Right lobe of liver (tissue), 6 donors: ENCODE data around the gene KRT34. TPM values are rescaled to one million over a fixed set of nuclear protein-coding genes. Genes with fewer than 3 reads are reported as not detected.

Source experiments
- ATAC-seq, 4 donors: fragments of 200-7000 bp; cut with Tn5 transposase; one replicate each; pipeline ENCODE4 v1.9.1; 2020; ENCODE audit warnings: mild to moderate bottlenecking in 4 of 4, moderate library complexity in 4 of 4
- DNase-seq, 3 donors: peaks; one replicate each; pipeline ENCODE4 v3.0.0-alpha.2; 2020
- H3K27ac ChIP-seq, 3 donors: fragments of 200-600 bp; one replicate each; pipeline ENCODE4 v1.8.0; 2022
- H3K27me3 ChIP-seq, 2 donors: fragments of 200-600 bp; one replicate each; pipeline ENCODE4 v1.8.0; 2022
- H3K36me3 ChIP-seq, 4 donors: fragments of 200-600 bp; sonication (generic) in 1 of 4; one replicate each; pipeline versions ENCODE4 v1.5.1 to v1.8.0; 2017 to 2022; ENCODE audit warnings: control low read depth in 1 of 4
- H3K4me1 ChIP-seq, 4 donors: fragments of 200-600 bp; sonication (generic) in 1 of 4; one replicate each; pipeline versions ENCODE4 v1.5.1 to v1.8.0; 2017 to 2022; ENCODE audit warnings: control low read depth in 1 of 4
- H3K4me3 ChIP-seq, 3 donors: fragments of 200-600 bp; one replicate each; pipeline ENCODE4 v1.8.0; 2022
- H3K9me3 ChIP-seq, 4 donors: fragments of 200-600 bp; sonication (generic) in 1 of 4; one replicate each; pipeline versions ENCODE4 v1.5.1 to v1.8.0; 2017 to 2022; ENCODE audit warnings: control low read depth in 1 of 4
- POLR2A ChIP-seq: fragments of 450-650 bp; IDR thresholded peaks from one replicate; pipeline ENCODE4 v1.6.1; 2017; ENCODE audit warnings: antibody characterized with exemption, mild to moderate bottlenecking
- WGBS: methylation state at CpG from one replicate; pipeline ENCODE4 v1.1.6; 2018; ENCODE audit warnings: low coverage, low lambda C conversion rate; ENCODE audit not compliant: insufficient coverage; ENCODE audit errors: missing lambda C conversion rate; 5-methylcytosine and 5-hydroxymethylcytosine counted together
- intact Hi-C, 2 donors: fragments of 100-400 bp; cut with DNase I; formaldehyde crosslinking; loops; one replicate each; pipeline versions ENCODE4 v1.11.2 to v1.14.1; 2022
- total RNA-seq, 6 experiments: library from RNA; depleted of rRNA in 2 of 6; stranded (reverse); fragments of >200 nt in 2 of 6; fragmentation: NEBNext Ultra II Directional in 3 of 6; extraction: Animal tissue kit (Norgen Biotek cat#: 25700) in 3 of 6; gene quantifications; one replicate each; pipeline versions ENCODE4 v1.1.0 to v1.2.4, GENCODE V29; 2016 to 2023
- TF ChIP-seq, protein P1 (sequence below), 4 donors: fragments of 200-600 bp in 3 of 4; fragments of 450-650 bp in 1 of 4; IDR thresholded peaks; one replicate each; pipeline versions ENCODE4 v1.5.1 to v1.8.0; 2016 to 2022; ENCODE audit warnings: antibody characterized with exemption in 4 of 4, mild to moderate bottlenecking in 2 of 4
- donor health status: DM: no; HTN: yes; CAD: no.
- donor health status: DM: no; HTN: no; CAD: no.
- donor health status: DM: no; HTN: no; CAD: no.
- donor health status: DM: no; HTN: yes; CAD: no.
- donor health status: DM: no; HTN: yes; CAD: no.

KRT34 gene
- total RNA-seq, 6 experiments from 2014 or later: not detected

DNA sequence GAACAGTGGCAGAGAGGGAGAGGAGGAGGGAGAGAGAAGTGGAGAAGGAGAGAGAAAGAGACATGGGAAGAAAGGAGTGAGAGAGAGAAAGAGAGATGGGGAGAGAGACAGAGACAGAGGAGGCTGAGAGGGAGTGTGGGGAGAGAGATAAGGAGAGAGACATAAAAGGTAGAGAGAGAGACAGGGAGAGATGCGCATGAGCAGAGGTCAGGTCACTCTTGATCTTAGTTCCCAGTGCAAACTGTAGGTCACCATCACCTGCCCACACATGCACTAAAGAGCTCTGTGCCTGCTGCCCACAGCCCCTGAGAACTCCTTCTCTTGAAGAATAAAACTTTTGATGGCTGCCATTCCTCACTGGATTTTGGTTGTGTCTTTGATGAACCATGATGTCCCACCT, 46.4 kb downstream of the KRT34 start:
- DNase-seq: no peak
- Histone ChIP-seq H3K27ac (no peak overlapping the region), H3K36me3 (no peaks in the 10 kb centered on the region), H3K4me3 (no peak overlapping the region), H3K27me3 (no peaks in the 10 kb centered on the region), H3K9me3 (no peaks in the 10 kb centered on the region), H3K4me1 (no peaks in the 10 kb centered on the region)
- no CpG with 5 or more reads among the region's 1 CpG for WGBS
- ATAC-seq: no peak
- intact Hi-C loops: no loop called here
- TF ChIP-seq, protein P1, sequence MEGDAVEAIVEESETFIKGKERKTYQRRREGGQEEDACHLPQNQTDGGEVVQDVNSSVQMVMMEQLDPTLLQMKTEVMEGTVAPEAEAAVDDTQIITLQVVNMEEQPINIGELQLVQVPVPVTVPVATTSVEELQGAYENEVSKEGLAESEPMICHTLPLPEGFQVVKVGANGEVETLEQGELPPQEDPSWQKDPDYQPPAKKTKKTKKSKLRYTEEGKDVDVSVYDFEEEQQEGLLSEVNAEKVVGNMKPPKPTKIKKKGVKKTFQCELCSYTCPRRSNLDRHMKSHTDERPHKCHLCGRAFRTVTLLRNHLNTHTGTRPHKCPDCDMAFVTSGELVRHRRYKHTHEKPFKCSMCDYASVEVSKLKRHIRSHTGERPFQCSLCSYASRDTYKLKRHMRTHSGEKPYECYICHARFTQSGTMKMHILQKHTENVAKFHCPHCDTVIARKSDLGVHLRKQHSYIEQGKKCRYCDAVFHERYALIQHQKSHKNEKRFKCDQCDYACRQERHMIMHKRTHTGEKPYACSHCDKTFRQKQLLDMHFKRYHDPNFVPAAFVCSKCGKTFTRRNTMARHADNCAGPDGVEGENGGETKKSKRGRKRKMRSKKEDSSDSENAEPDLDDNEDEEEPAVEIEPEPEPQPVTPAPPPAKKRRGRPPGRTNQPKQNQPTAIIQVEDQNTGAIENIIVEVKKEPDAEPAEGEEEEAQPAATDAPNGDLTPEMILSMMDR (IDR thresholded peaks at IDR 0.05): no peak
- TF ChIP-seq POLR2A: no peak

DNA sequence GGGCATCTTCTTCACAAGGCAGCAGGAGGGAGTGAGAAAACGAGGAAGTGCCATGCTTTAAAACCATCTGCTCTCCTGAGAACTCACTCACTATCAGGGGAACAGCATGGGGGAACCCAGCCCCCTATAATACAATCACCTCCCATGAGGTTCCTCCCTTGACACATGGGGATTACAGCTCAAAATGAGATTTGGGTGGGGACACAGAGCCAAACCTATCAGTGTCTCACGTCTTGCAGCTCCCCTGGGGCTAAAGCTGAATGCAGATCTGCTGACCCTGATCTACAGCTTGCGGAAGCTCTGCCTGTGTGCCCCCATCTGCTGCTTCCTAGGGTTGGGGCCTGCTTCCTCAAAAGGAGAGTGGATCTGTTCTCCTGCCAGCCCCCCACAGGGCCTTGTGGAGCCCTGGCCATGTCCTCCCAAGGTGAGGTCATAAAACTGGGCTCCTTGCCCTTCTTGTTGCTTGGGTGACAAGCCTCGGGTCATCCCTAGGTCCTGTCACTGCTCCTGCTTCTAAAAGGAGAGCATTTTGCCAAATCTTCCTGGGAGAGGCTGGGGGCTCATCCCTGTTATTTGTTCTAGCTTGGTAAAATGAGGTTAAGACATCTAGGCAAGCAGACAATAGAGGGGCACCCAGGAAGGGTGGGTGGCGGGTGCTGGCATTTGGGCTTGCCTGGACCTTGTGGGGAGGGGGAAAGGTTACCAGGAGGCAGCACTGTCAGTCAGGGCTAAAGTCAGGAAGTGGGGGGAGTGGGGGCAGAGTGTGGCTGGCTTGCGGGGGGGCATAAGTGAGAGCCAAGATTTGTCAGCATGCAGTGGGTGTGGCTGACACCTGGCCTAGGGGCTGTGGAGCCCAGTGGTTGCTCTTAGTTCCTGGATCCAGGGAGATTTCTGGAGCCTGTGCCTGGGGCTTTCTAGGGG, 47.5 kb downstream of the KRT34 start:
- no peaks in the 10 kb centered on the region for H3K27me3 ChIP-seq
- WGBS: 66% methylated on average over 3 of the region's 6 CpGs
- ATAC-seq (no peak), DNase-seq (no peak)
- TF ChIP-seq POLR2A: no peak
- H3K4me3 ChIP-seq: no peak overlapping the region
- H3K9me3 ChIP-seq: no peaks in the 10 kb centered on the region
- intact Hi-C loops: no loop called here
- no peak overlapping the region for H3K27ac ChIP-seq
- H3K36me3 ChIP-seq: no peaks in the 10 kb centered on the region
- no peaks in the 10 kb centered on the region for H3K4me1 ChIP-seq

DNA sequence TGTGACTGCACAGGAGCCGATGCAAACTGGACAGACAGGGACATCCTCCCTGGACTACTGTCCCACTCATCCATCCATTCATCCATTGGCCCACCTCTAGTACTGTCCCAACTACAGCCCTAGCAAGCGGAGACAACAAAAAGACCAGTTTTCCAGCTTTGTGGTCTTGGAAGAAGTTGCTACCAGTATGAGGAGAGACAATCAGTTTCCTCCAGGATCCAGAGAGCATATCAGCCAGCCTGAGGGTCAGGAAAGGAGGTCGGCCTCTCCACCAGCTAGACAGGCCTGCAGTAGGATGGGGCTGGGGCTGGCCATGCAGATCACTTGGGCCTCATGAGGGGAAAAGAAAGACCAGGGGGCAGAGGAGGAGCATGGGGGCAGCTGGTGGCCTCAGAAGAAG, 48.3 kb downstream of the KRT34 start:
- no peak overlapping the region for H3K27ac ChIP-seq
- 83% methylated on average over 2 of the region's 3 CpGs for WGBS
- intact Hi-C loops: no loop called here
- H3K4me1 ChIP-seq: no peaks in the 10 kb centered on the region
- H3K4me3 ChIP-seq: no peak overlapping the region
- TF ChIP-seq, protein P1 (IDR thresholded peaks at IDR 0.05): no peak
- no peak for TF ChIP-seq POLR2A
- H3K27me3 ChIP-seq: no peaks in the 10 kb centered on the region
- DNase-seq: no peak
- H3K9me3 ChIP-seq: no peaks in the 10 kb centered on the region
- H3K36me3 ChIP-seq: no peaks in the 10 kb centered on the region
- ATAC-seq: no peak

DNA sequence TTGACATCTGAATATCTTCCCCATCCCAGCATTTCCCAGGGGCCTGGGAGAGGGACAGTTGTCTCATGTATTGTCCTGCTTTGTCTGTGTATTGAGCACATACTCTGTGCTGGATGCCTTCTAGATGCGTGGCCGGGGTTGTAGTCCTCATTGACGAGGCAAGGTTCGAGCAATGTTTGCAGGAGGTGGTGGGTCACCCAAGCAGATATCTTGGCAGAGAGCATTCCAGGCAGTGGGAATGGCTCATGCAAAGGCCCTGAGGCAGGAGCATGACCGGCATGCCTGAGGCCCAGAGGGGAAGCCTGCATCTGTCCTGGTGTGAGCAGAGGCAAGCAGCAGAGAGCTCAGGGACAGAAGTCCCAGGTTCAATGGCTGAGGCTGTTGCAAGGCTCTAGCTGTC, 49.0 kb downstream of the KRT34 start:
- DNase-seq: no peak

DNA sequence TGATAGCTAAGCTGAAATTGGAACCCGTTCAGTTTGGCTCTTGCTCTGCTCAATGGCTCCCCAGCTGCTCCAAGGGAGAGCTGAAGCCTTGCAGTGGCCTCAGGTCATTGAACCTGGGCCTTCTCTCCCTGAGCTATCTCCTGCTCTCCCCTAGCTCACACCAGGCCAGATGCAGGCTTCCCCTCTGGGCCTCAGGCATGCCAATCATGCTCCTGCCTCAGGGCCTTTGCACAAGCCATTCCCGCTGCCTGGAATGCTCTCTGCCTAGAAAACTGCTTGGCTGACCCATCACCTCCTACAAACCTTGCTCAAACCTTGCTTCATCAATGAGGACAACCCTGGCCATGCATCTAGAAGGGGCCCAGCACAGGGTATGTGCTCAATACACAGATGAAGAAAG, 49.9 kb downstream of the KRT34 start:
- no peak for TF ChIP-seq POLR2A
- TF ChIP-seq, protein P1 (IDR thresholded peaks at IDR 0.05): no peak
- Histone ChIP-seq H3K4me1 (no peaks in the 10 kb centered on the region), H3K36me3 (no peaks in the 10 kb centered on the region), H3K9me3 (no peaks in the 10 kb centered on the region), H3K27ac (no peak overlapping the region), H3K4me3 (no peak overlapping the region), H3K27me3 (no peaks in the 10 kb centered on the region)
- WGBS: 50% methylated on average over 2 of the region's 2 CpGs
- intact Hi-C loops: no loop called here
- DNase-seq: no peak
- no peak for ATAC-seq

More for the DNA sequence above, 49.0 kb downstream of the KRT34 start:
- H3K4me1 ChIP-seq: no peaks in the 10 kb centered on the region
- TF ChIP-seq, protein P1 (IDR thresholded peaks at IDR 0.05): no peak
- no peak for TF ChIP-seq POLR2A
- H3K27me3 ChIP-seq: no peaks in the 10 kb centered on the region
- no peaks in the 10 kb centered on the region for H3K9me3 ChIP-seq
- no peak overlapping the region for H3K4me3 ChIP-seq
- H3K27ac ChIP-seq: no peak overlapping the region
- intact Hi-C loops: no loop called here
- WGBS: 87% methylated on average over 3 of the region's 5 CpGs
- H3K36me3 ChIP-seq: no peaks in the 10 kb centered on the region
- no peak for ATAC-seq
